MM.1S (cell line): ENCODE results near the gene ZNF555.
"Not testable (repeated sequence)": the region's sequence is repeated elsewhere in the genome, so short reads cannot be mapped to it uniquely, and the experiment has no call there.

ENCODE experiments used
- DNase-seq: peaks from one replicate; pipeline ENCODE4 v3.0.0-alpha.2; 2015
- H2AFZ ChIP-seq: fragments of 300-600 bp; sonication (generic); 2 replicates; pipeline ENCODE4 v1.6.0; 2016; ENCODE audit warnings: antibody characterized with exemption, low read length
- H3F3A ChIP-seq: fragments of 300-600 bp; sonication (generic); 2 replicates; pipeline ENCODE4 v1.6.1; 2016; ENCODE audit warnings: mild to moderate bottlenecking, antibody characterized with exemption, low read length, moderate library complexity, mixed read lengths; ENCODE audit not compliant: insufficient read depth
- H3K27ac ChIP-seq: fragments of 300-600 bp; sonication (generic); 2 replicates; pipeline ENCODE4 v1.5.1; 2016; ENCODE audit warnings: mild to moderate bottlenecking, low read length
- H3K27me3 ChIP-seq: fragments of 300-600 bp; sonication (generic); replicated peaks from 2 replicates; pipeline ENCODE4 v1.6.0; 2016; ENCODE audit warnings: low read length; ENCODE audit not compliant: insufficient read depth
- H3K36me3 ChIP-seq: fragments of 300-600 bp; sonication (generic); replicated peaks from 2 replicates; pipeline ENCODE4 v1.6.1; 2016; ENCODE audit warnings: mild to moderate bottlenecking, low read length, mixed read lengths; ENCODE audit not compliant: insufficient read depth
- H3K4me1 ChIP-seq: fragments of 300-600 bp; sonication (generic); 2 replicates; pipeline ENCODE4 v1.6.1; 2016; ENCODE audit warnings: low read length, mixed read lengths
- H3K4me2 ChIP-seq: fragments of 300-600 bp; sonication (generic); 2 replicates; pipeline ENCODE4 v1.6.0; 2016; ENCODE audit warnings: low read depth, low read length
- H3K4me3 ChIP-seq: fragments of 300-600 bp; sonication (generic); 2 replicates; pipeline ENCODE4 v1.5.1; 2016; ENCODE audit warnings: low read length, mixed read lengths
- H3K79me2 ChIP-seq: fragments of 300-600 bp; sonication (generic); 2 replicates; pipeline ENCODE4 v1.6.1; 2016; ENCODE audit warnings: mixed run types, low read length, mixed read lengths
- H3K9ac ChIP-seq: fragments of 300-600 bp; sonication (generic); 2 replicates; pipeline ENCODE4 v1.6.1; 2016; ENCODE audit warnings: low read length, mixed read lengths
- H3K9me2 ChIP-seq: fragments of 300-600 bp; sonication (generic); replicated peaks from 2 replicates; pipeline ENCODE4 v1.6.1; 2016; ENCODE audit warnings: mild to moderate bottlenecking, low read length, mixed read lengths; ENCODE audit not compliant: insufficient read depth
- H3K9me3 ChIP-seq: fragments of 300-600 bp; sonication (generic); replicated peaks from 2 replicates; pipeline ENCODE4 v1.6.1; 2016; ENCODE audit warnings: mild to moderate bottlenecking, low read length, mixed read lengths; ENCODE audit not compliant: insufficient read depth
- H4K20me1 ChIP-seq: fragments of 300-600 bp; sonication (generic); 2 replicates; pipeline ENCODE4 v1.6.1; 2016; ENCODE audit warnings: mild to moderate bottlenecking, low read length, moderate library complexity, mixed read lengths; ENCODE audit not compliant: insufficient read depth
- CTCF ChIP-seq: fragments of 300-600 bp; sonication (generic); IDR thresholded peaks from 2 replicates; pipeline ENCODE4 v1.5.1; 2016; ENCODE audit warnings: antibody characterized with exemption, low read length, mixed read lengths
- EZH2 ChIP-seq: fragments of 300-600 bp; sonication (generic); optimal IDR thresholded peaks from 2 replicates; pipeline ENCODE3; 2017; ENCODE audit warnings: low read depth, mild to moderate bottlenecking, antibody characterized with exemption, low read length, mixed read lengths
- EZH2phosphoT487 ChIP-seq: fragments of 300-600 bp; sonication (generic); IDR thresholded peaks from 2 replicates; pipeline ENCODE4 v1.6.1; 2018; ENCODE audit warnings: antibody characterized with exemption, low read length

Gene ZNF555

GRCh38 chr19:2888731-2889224 lies 47.5 kb downstream of the ZNF555 start:
- H3K4me2 ChIP-seq: no peak overlapping the region
- no peak overlapping the region for H3K9ac ChIP-seq
- H3K9me2 ChIP-seq: no peaks in the 10 kb centered on the region
- no peak overlapping the region for H3K27ac ChIP-seq
- TF ChIP-seq EZH2: no peak
- no peak for TF ChIP-seq CTCF
- no peak for TF ChIP-seq EZH2phosphoT487
- peaks cover 77% of the 10 kb centered on the region for H3K27me3 ChIP-seq
- H2AFZ ChIP-seq: no peak overlapping the region; the same call in 1 of the 2 replicates
- no peak overlapping the region for H3K4me3 ChIP-seq
- no peaks in the 10 kb centered on the region for H3K4me1 ChIP-seq
- no peaks in the 10 kb centered on the region for H3F3A ChIP-seq
- H3K36me3 ChIP-seq: no peaks in the 10 kb centered on the region
- H4K20me1 ChIP-seq: no peaks in the 10 kb centered on the region
- no peaks in the 10 kb centered on the region for H3K9me3 ChIP-seq
- DNase-seq: no peak
- H3K79me2 ChIP-seq: no peaks in the 10 kb centered on the region

- peaks cover 73% of the 10 kb centered on the region for H3K27me3 ChIP-seq
- H3K4me3 ChIP-seq, H3K4me2 ChIP-seq, H3K36me3 ChIP-seq, H3K27ac ChIP-seq, H3F3A ChIP-seq, H2AFZ ChIP-seq, H3K4me1 ChIP-seq, H3K9me2 ChIP-seq, DNase-seq, H3K79me2 ChIP-seq, H4K20me1 ChIP-seq, H3K9ac ChIP-seq, H3K9me3 ChIP-seq: not testable (repeated sequence)
These were observed 49.3 kb downstream of the ZNF555 start for GRCh38 chr19:2890531-2890930.

- Histone ChIP-seq H3K27me3 (peaks cover 65% of the 10 kb centered on the region), H3K36me3 (no peaks in the 10 kb centered on the region), H3K9ac (no peak overlapping the region), H3K27ac (no peak overlapping the region), H3K4me1 (no peaks in the 10 kb centered on the region), H3K4me3 (no peak overlapping the region), H3K4me2 (no peak overlapping the region), H3K9me2 (no peaks in the 10 kb centered on the region), H3K79me2 (no peaks in the 10 kb centered on the region), H2AFZ (no peak overlapping the region), H3F3A (no peaks in the 10 kb centered on the region), H3K9me3 (no peaks in the 10 kb centered on the region), H4K20me1 (no peaks in the 10 kb centered on the region)
- DNase-seq: no peak
- TF ChIP-seq CTCF (no peak), EZH2 (no peak), EZH2phosphoT487 (no peak)
These were observed 55.4 kb downstream of the ZNF555 start for GRCh38 chr19:2896694-2897093.

- H3K9ac ChIP-seq: no peak within 1 kb of the TSS
- no peaks in the 10 kb centered on the region for H4K20me1 ChIP-seq
- no peak within 1 kb of the TSS for H3K4me2 ChIP-seq
- H3K27ac ChIP-seq: no peak within 1 kb of the TSS
- DNase-seq: no peak
- no peaks in the 10 kb centered on the region for H3K9me2 ChIP-seq
- H3K9me3 ChIP-seq: no peaks in the 10 kb centered on the region
- no peaks in the 10 kb centered on the region for H3F3A ChIP-seq
- H2AFZ ChIP-seq: no peak within 1 kb of the TSS
- H3K4me1 ChIP-seq: no peaks in the 10 kb centered on the region
- peaks cover 70% of the 10 kb centered on the region for H3K27me3 ChIP-seq
- H3K36me3 ChIP-seq: no peaks in the 10 kb centered on the region
- TF ChIP-seq CTCF: no peak
- no peak for TF ChIP-seq EZH2
- TF ChIP-seq EZH2phosphoT487: no peak
- H3K4me3 ChIP-seq: no peak within 1 kb of the TSS
- no peaks in the 10 kb centered on the region for H3K79me2 ChIP-seq
These were observed 59.3 kb downstream of the ZNF555 start, which contains the start of gene ZNF57 for GRCh38 chr19:2900296-2901252. Gene ZNF57 (plus strand): TSS chr19:2900928. CDS start chr19:2901046, 118 bp downstream.
